H1 (cell line): ENCODE data around the gene NLRC5. TPM values are rescaled to one million over a fixed set of nuclear protein-coding genes. Genes with fewer than 3 reads are reported as not detected.

Source experiments
- CTCF ChIA-PET: fragments of 300-600 bp; sonication (Branson Sonifier 250); formaldehyde crosslinking; loops from one replicate; lab custom pipeline; 2021; ENCODE audit not compliant: partially characterized antibody; lab: Charles Lee
- POLR2A ChIA-PET: fragments of 300-600 bp; sonication (Branson Sonifier 250); formaldehyde crosslinking; loops from one replicate; lab custom pipeline; 2021; ENCODE audit warnings: inconsistent platforms; ENCODE audit not compliant: partially characterized antibody; lab: Charles Lee
- DNase-seq, 2 experiments: peaks; one replicate each; pipeline versions ENCODE4 v3.0.0 to v3.0.0-alpha.2; 2010 to 2022; ENCODE audit warnings: low spot score in 2 of 2, low read depth in 1 of 2, mixed read lengths in 1 of 2
- FAIRE-seq: peaks from 2 replicates; lab custom pipeline; 2011; peaks lifted over from hg19 to GRCh38; lab: Jason Lieb, UNC
- H2AFZ ChIP-seq: 2 replicates; pipeline ENCODE4 v1.8.1; 2012; ENCODE audit warnings: low read length, inconsistent platforms
- H2AK5ac ChIP-seq: 2 replicates; pipeline ENCODE4 v1.6.1; 2013; ENCODE audit warnings: low read depth, low read length
- H2BK120ac ChIP-seq: replicated peaks from 2 replicates; pipeline ENCODE3; 2013; ENCODE audit warnings: low read depth, low read length, inconsistent platforms
- H2BK12ac ChIP-seq: 2 replicates; pipeline ENCODE4 v1.6.1; 2013; ENCODE audit warnings: low read depth, low read length
- H2BK15ac ChIP-seq: 2 replicates; pipeline ENCODE4 v1.6.1; 2013; ENCODE audit warnings: low read length
- H2BK20ac ChIP-seq: 2 replicates; pipeline ENCODE4 v1.6.1; 2013; ENCODE audit warnings: low read length
- H2BK5ac ChIP-seq: 2 replicates; pipeline ENCODE4 v1.6.1; 2013; ENCODE audit warnings: low read depth, low read length
- H3K14ac ChIP-seq: 2 replicates; pipeline ENCODE4 v1.6.1; 2013; ENCODE audit warnings: inconsistent platforms; ENCODE audit not compliant: insufficient read length
- H3K18ac ChIP-seq: 2 replicates; pipeline ENCODE4 v1.6.1; 2013; ENCODE audit warnings: low read length; ENCODE audit errors: extremely low read depth
- H3K23ac ChIP-seq: 2 replicates; pipeline ENCODE4 v1.6.1; 2013; ENCODE audit warnings: inconsistent platforms; ENCODE audit not compliant: insufficient read length
- H3K23me2 ChIP-seq: 2 replicates; pipeline ENCODE4 v1.6.1; 2013; ENCODE audit warnings: low read depth, low read length
- H3K27ac ChIP-seq: 2 replicates; pipeline ENCODE4 v1.6.1; 2011; ENCODE audit warnings: low read depth, low read length, inconsistent platforms
- H3K27me3 ChIP-seq, 4 experiments: replicated peaks in 1 of 4; 1 replicate in 1 of 4; 2 replicates in 3 of 4; pipeline versions ENCODE4 v1.6.1 to v1.8.1; 2011 to 2013; ENCODE audit warnings: low read length in 3 of 4, mild to moderate bottlenecking in 3 of 4, inconsistent platforms in 2 of 4, mixed read lengths in 2 of 4, moderate library complexity in 1 of 4; ENCODE audit not compliant: control insufficient read depth in 3 of 4, insufficient read depth in 3 of 4; ENCODE audit errors: extremely low read depth in 1 of 4
- H3K36me3 ChIP-seq, 4 experiments: 2 replicates each; pipeline versions ENCODE4 v1.6.1 to v1.8.1; 2011 to 2013; ENCODE audit warnings: mild to moderate bottlenecking in 4 of 4, low read length in 3 of 4, moderate library complexity in 2 of 4, control low read depth in 1 of 4, inconsistent platforms in 1 of 4; ENCODE audit not compliant: insufficient read depth in 4 of 4, control insufficient read depth in 2 of 4
- H3K4ac ChIP-seq: replicated peaks from 2 replicates; pipeline ENCODE3; 2013; ENCODE audit warnings: low read length, low read depth, mixed read lengths, inconsistent platforms; ENCODE audit not compliant: insufficient read length
- H3K4me1 ChIP-seq, 4 experiments: replicated peaks in 1 of 4; 1 replicate in 1 of 4; 2 replicates in 3 of 4; pipeline versions ENCODE4 v1.6.1 to v1.8.1; 2011 to 2013; ENCODE audit warnings: low read length in 3 of 4, inconsistent platforms in 2 of 4, mixed read lengths in 1 of 4; ENCODE audit not compliant: insufficient read depth in 4 of 4, control insufficient read depth in 3 of 4
- H3K4me2 ChIP-seq, 2 experiments: 2 replicates each; pipeline versions ENCODE4 v1.6.1 to v1.8.1; 2011 to 2013; ENCODE audit warnings: low read depth in 2 of 2, low read length in 2 of 2, control low read depth in 1 of 2, inconsistent platforms in 1 of 2, mild to moderate bottlenecking in 1 of 2; ENCODE audit not compliant: insufficient read depth in 1 of 2
- H3K4me3 ChIP-seq, 4 experiments: fragments of 200-600, 300-600 bp in 1 of 4; sonication (generic), shearing (Covaris generic), sonication (Bioruptor Twin) in 1 of 4; 2 replicates each; pipeline versions ENCODE4 v1.5.1 to v1.8.1; 2011 to 2016; ENCODE audit warnings: low read length in 4 of 4, low read depth in 3 of 4, control low read depth in 2 of 4, inconsistent platforms in 2 of 4, mild to moderate bottlenecking in 2 of 4, mixed read lengths in 1 of 4, moderate library complexity in 1 of 4; ENCODE audit not compliant: insufficient read depth in 2 of 4; ENCODE audit errors: extremely low read depth in 1 of 4
- H3K56ac ChIP-seq: replicated peaks from 2 replicates; pipeline ENCODE3; 2013; ENCODE audit warnings: low read depth, mild to moderate bottlenecking, mixed read lengths, low read length, inconsistent platforms; ENCODE audit not compliant: insufficient read length
- H3K79me1 ChIP-seq: 2 replicates; pipeline ENCODE4 v1.6.1; 2013; ENCODE audit warnings: low read depth, low read length, control low read depth
- H3K79me2 ChIP-seq, 2 experiments: 2 replicates each; pipeline versions ENCODE4 v1.6.1 to v1.8.1; 2012 to 2013; ENCODE audit warnings: low read length in 2 of 2, mild to moderate bottlenecking in 2 of 2, inconsistent platforms in 1 of 2; ENCODE audit not compliant: insufficient read depth in 2 of 2, control insufficient read depth in 1 of 2
- H3K9ac ChIP-seq, 4 experiments: replicated peaks in 1 of 4; 1 replicate in 1 of 4; 2 replicates in 3 of 4; pipeline versions ENCODE4 v1.6.1 to v1.8.1; 2011 to 2013; ENCODE audit warnings: low read depth in 3 of 4, low read length in 3 of 4, control low read depth in 2 of 4, mild to moderate bottlenecking in 2 of 4, moderate library complexity in 2 of 4, inconsistent platforms in 1 of 4; ENCODE audit errors: extremely low read depth in 1 of 4
- H3K9me3 ChIP-seq, 2 experiments: 2 replicates each; pipeline versions ENCODE4 v1.6.1 to v1.8.1; 2012 to 2013; ENCODE audit warnings: mild to moderate bottlenecking in 2 of 2, moderate library complexity in 2 of 2, control low read depth in 1 of 2, inconsistent platforms in 1 of 2, low read depth in 1 of 2, low read length in 1 of 2, mixed read lengths in 1 of 2; ENCODE audit not compliant: insufficient read depth in 2 of 2
- H4K20me1 ChIP-seq, 2 experiments: replicated peaks in 1 of 2; 2 replicates each; pipeline versions ENCODE3 to v1.8.1; 2011 to 2013; ENCODE audit warnings: inconsistent platforms in 2 of 2, low read length in 2 of 2, mild to moderate bottlenecking in 1 of 2; ENCODE audit not compliant: insufficient read depth in 2 of 2, control insufficient read depth in 1 of 2
- H4K5ac ChIP-seq: 2 replicates; pipeline ENCODE4 v1.6.1; 2013; ENCODE audit warnings: low read length, low read depth, mixed read lengths, inconsistent platforms; ENCODE audit not compliant: insufficient read length
- H4K8ac ChIP-seq: 2 replicates; pipeline ENCODE4 v1.8.0; 2013; ENCODE audit warnings: mild to moderate bottlenecking, moderate library complexity, low read length, inconsistent platforms; ENCODE audit not compliant: insufficient read depth; ENCODE audit errors: extremely low read depth
- H4K91ac ChIP-seq: replicated peaks from 2 replicates; pipeline ENCODE3; 2013; ENCODE audit warnings: low read length, mixed read lengths, inconsistent platforms; ENCODE audit not compliant: insufficient read length
- BCL11A ChIP-seq, 2 experiments: IDR thresholded peaks; one replicate each; pipeline ENCODE4 v1.6.1; 2011; ENCODE audit warnings: low read depth in 2 of 2, low read length in 2 of 2, mild to moderate bottlenecking in 2 of 2
- CEBPB ChIP-seq: IDR thresholded peaks from 2 replicates; pipeline ENCODE4 v1.6.1; 2012; ENCODE audit warnings: low read depth, low read length
- CREB1 ChIP-seq: IDR thresholded peaks from 2 replicates; pipeline ENCODE4 v1.6.1; 2012; ENCODE audit warnings: inconsistent platforms
- EZH2 ChIP-seq: fragments of 200-600 bp; sonication (generic); IDR thresholded peaks from 2 replicates; pipeline ENCODE4 v1.7.1; 2012; ENCODE audit warnings: low read depth, mild to moderate bottlenecking, moderate library complexity, low read length, inconsistent platforms; ENCODE audit not compliant: severe bottlenecking
- POLR2A ChIP-seq, 2 experiments: IDR thresholded peaks; 1 replicate in 1 of 2; 2 replicates in 1 of 2; pipeline ENCODE4 v1.6.1; 2011; ENCODE audit warnings: low read depth in 2 of 2, low read length in 2 of 2, mild to moderate bottlenecking in 2 of 2; ENCODE audit errors: control extremely low read depth in 1 of 2
- POLR2AphosphoS5 ChIP-seq: IDR thresholded peaks from 2 replicates; pipeline ENCODE4 v1.6.1; 2011; ENCODE audit warnings: low read depth, low read length
- POU5F1 ChIP-seq: IDR thresholded peaks from 2 replicates; pipeline ENCODE4 v1.6.1; 2011; ENCODE audit warnings: low read depth, mild to moderate bottlenecking, low read length, moderate library complexity
- RNF2 ChIP-seq: fragments of 200-900, 300-1000 bp; sonication (generic); IDR thresholded peaks from 2 replicates; pipeline ENCODE4 v1.7.1; 2016; ENCODE audit warnings: borderline replicate concordance, low read depth, mild to moderate bottlenecking, antibody characterized with exemption, low read length; ENCODE audit not compliant: poor library complexity, severe bottlenecking; ENCODE audit errors: missing control alignments
- SIN3A ChIP-seq, 2 experiments: IDR thresholded peaks in 1 of 2; conservative IDR thresholded peaks in 1 of 2; 2 replicates each; pipeline ENCODE4 v1.6.1; 2011 to 2012; ENCODE audit warnings: low read length in 2 of 2, improper control_type of control experiment in 1 of 2, low read depth in 1 of 2, mild to moderate bottlenecking in 1 of 2
- SP1 ChIP-seq: IDR thresholded peaks from 2 replicates; pipeline ENCODE4 v1.6.1; 2011; ENCODE audit warnings: low read depth, low read length
- TCF12 ChIP-seq: IDR thresholded peaks from 2 replicates; pipeline ENCODE4 v1.6.1; 2011; ENCODE audit warnings: low read depth, mild to moderate bottlenecking, low read length
- TEAD4 ChIP-seq: IDR thresholded peaks from 2 replicates; pipeline ENCODE4 v1.6.1; 2012; ENCODE audit warnings: low read depth, low read length, inconsistent platforms, mixed read lengths
- WGBS, 2 experiments: shearing (Covaris generic) in 1 of 2; methylation state at CpG; one replicate each; pipeline versions ENCODE4 v1.1.6 to v1.1.7; 2013 to 2015; ENCODE audit warnings: low lambda C conversion rate in 2 of 2, mixed read lengths in 2 of 2, inconsistent platforms in 1 of 2, low coverage in 1 of 2, missing lambda C conversion rate in 1 of 2; ENCODE audit not compliant: insufficient replicate concordance in 2 of 2, insufficient coverage in 1 of 2, insufficient read length in 1 of 2; ENCODE audit errors: extremely low coverage in 1 of 2, missing lambda C conversion rate in 1 of 2; 5-methylcytosine and 5-hydroxymethylcytosine counted together
- polyA plus RNA-seq, 7 experiments: library from polyadenylated mRNA; depleted of rRNA in 3 of 7; stranded (reverse) in 5 of 7; unstranded in 2 of 7; fragments of >200 nt in 5 of 7; fragments of 200-250 nt in 2 of 7; gene quantifications; 1 replicate in 5 of 7; 2 replicates in 1 of 7; 4 replicates in 1 of 7; pipeline versions ENCODE4 v1.2.1 to v1.2.3, GENCODE V29; 2011 to 2013; ENCODE audit warnings: missing spikeins in 2 of 7, mixed read lengths in 2 of 7
- total RNA-seq: library from RNA; stranded (reverse); fragmentation: NEBNext Ultra II Directional; extraction: Animal tissue kit (Norgen Biotek cat#: 25700); gene quantifications from 2 replicates; pipeline ENCODE4 v1.2.1, GENCODE V29; 2021

The NLRC5 gene
- total and polyA plus RNA-seq, 2 of the 8 experiments (the other 6 are each of a cell fraction or from before 2014, with no cell fraction given): 2.2 to 3.2 TPM

DNA sequence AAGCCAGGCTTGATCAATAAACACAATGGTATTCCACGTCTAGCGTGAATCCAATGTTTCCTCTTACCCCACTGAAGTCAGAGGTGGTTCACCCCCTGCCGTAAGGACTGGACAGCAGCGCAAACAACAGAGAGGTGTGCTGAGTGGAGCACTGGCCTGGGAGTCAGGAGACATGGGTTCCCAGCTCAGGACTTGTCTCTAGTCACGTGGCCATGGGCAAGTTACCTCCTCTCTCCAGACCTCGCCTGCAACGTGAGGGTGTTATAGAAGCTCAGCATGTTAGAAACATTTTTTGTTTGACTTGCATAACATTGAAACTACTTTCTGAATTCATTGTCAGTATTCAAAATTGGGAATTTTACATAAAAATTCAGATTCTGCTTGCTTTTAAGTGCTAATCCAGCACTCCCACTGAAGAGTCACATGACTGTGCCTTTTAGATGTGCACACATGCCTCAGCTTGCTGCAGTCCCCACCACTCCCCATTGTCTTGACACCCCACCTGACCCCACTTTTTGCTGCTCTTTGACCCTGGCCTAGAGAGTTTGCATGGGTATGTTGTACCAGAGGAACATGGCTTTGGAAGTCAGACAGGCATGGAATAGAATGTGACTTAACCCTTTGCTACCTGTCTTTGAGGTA is 94.2 kb downstream of the NLRC5 start:
- Histone ChIP-seq H3K23ac (no peak overlapping the region), H4K20me1 (no peaks in the 10 kb centered on the region), H4K91ac (no peak overlapping the region), H3K27ac (no peak overlapping the region), H3K18ac (no peak overlapping the region), H3K79me1 (no peaks in the 10 kb centered on the region), H2AK5ac (no peak overlapping the region), H2BK20ac (no peak overlapping the region; the same call in 1 of the 2 replicates), H2BK120ac (no peak overlapping the region), H4K5ac (no peak overlapping the region), H2BK12ac (no peak overlapping the region; the same call in 1 of the 2 replicates), H3K27me3 (no peaks in the 10 kb centered on the region), H2BK15ac (0 out of 2 replicates have a peak overlapping the region, but pooled peaks have one; percentile 53), H2AFZ (no peak overlapping the region), H3K4me2 (no peak overlapping the region), H3K23me2 (no peaks in the 10 kb centered on the region), H3K79me2 (no peaks in the 10 kb centered on the region), H2BK5ac (no peak overlapping the region), H3K14ac (no peak overlapping the region), H3K4ac (no peak overlapping the region), H3K36me3 (no peaks in the 10 kb centered on the region), H3K4me3 (no peak overlapping the region), H3K4me1 (peaks cover 0 to 2% (median 0%) of the 10 kb centered on the region in 4 experiments; a peak in 1 of 7 replicates), H3K9me3 (no peaks in the 10 kb centered on the region), H3K9ac (no peak overlapping the region), H4K8ac (no peak overlapping the region), H3K56ac (no peak overlapping the region)
- no peak for DNase-seq
- FAIRE-seq: no peak
- ChIA-PET POLR2A (interaction anchor here (1.1 to 1.4 kb wide), 2 partner anchors 10 to 71 kb away, joined by 3 read pairs; no protein-coding TSS in a partner anchor), CTCF (interaction anchor here (0.5 to 7.0 kb wide), 32 partner anchors 7 to 1618 kb away, joined by 3 to 100 read pairs (median 4); partner anchors contain the start of gene CPNE2)
- WGBS, 2 experiments: 69% methylated on average over 7 of the region's 7 CpGs; no CpG with 5 or more reads in 1 of the 2 experiments
- TF ChIP-seq SP1 (no peak), TEAD4 (no peak), BCL11A (IDR thresholded peaks at IDR 0.05; ENCODE audit: low read depth in 2 of 2, low read length in 2 of 2) (no peak), CEBPB (no peak), EZH2 (no peak), POLR2A (IDR thresholded peaks at IDR 0.05; ENCODE audit: control extremely low read depth in 1 of 2, low read depth in 2 of 2, low read length in 2 of 2) (no peak), POU5F1 (no peak), POLR2AphosphoS5 (no peak), RNF2 (no peak), CREB1 (no peak), TCF12 (no peak), SIN3A (conservative IDR thresholded peaks at IDR 0.05 in 1 of 2, IDR thresholded peaks at IDR 0.05 in 1 of 2; ENCODE audit: low read depth in 1 of 2, low read length in 2 of 2) (no peak)
